GM18498 (cell line): ENCODE results near the gene HMCN1.

Source experiments
- ATAC-seq: cut with Tn5 transposase; IDR thresholded peaks from one replicate; pipeline ENCODE4 v1.9.1; 2021; ENCODE audit warnings: mild to moderate bottlenecking, moderate library complexity; ENCODE audit not compliant: unreplicated experiment

The HMCN1 gene

DNA sequence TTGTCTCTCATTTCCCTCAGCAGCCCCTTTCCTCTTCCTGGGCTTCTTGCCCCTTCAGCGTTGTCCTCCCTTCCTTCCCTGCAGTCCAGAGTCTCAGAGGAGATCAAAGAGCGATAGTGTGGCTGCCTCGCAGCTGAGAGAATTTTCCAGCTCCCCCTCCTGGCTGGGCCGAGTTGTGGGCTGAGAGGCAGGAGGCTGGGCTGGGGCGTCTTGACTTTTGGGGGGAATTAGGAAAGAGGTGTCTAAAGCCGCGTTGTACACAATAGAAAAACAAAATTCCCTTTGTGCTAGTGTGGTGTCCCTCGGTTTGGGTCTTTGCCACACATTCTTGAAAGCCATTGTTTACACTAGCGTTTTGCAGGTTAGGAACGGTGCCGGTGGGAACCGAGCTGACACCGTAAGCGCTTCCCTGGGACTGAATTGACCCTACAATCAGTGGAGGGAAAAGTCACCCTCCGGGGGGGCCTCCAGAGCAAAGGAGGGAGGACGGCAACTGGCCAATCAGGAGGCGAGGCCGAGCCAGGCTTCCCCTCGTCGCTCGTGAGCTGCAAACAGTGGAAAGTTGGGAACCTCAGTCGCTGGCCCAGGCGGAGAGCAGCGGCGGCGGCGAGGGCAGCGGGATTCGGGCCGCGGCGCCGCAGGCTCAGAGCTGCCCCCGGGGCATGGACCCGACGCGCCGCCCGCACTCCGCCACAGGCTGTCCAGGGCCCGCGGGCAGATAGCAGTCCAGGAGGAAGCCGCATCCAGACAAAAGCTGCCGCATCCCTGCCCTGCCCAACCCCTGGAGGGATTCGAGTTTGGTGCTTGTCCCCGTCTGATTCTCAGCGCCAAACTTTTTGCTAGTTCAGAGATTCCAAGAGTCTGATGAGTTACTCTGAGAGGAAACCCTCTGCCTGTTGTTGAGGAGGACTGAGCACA, at the start of gene HMCN1:
TSS of gene HMCN1 (plus strand) at position 574 of the 918 bp plus-strand sequence. CDS start 389 bp downstream, outside the sequence.
- no peak for ATAC-seq

DNA sequence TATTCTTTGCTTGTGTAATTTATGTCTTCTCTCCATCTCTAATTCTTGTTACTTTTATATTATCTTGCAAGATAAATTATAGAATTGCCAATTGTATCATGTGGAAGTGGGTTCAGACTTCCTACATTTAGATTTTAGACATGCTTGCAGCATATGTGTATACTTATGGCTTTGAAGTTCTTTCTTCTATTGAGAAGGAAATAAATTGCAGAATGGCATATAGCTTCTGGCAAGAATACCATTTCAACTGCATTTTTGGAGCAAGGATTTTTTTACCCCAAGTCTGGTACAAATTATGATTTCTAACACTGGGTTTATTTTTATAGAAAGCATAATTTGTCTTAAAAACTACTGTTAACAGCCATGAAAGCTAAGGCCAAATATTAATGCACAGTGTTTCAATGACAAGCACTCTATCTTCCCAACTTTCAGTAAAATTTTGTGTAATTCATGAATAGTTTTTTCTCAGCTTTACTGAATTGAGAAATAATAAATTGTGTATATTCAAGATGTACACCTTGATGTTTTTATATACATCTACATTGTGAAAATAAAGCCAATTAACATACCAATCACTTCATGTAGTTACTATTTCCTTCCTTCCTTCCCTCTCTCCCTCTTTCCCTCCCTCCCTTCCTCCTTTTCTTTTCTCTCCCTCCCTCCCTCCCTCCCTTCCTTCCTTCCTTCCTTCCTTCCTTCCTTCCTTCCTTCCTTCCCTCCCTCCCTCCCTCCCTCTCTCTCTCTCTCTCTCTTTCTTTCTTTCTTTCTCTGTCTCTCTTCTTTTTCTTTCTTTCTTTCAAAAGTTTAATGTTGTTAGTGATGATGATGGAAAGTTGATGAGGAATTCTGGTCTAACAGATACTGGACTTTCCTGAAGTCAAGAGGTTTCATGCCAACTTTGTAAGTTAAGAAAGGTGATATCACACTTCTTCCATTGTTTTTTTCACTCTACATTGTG, 47.1 kb upstream of the HMCN1 start:
- ATAC-seq: no peak

DNA sequence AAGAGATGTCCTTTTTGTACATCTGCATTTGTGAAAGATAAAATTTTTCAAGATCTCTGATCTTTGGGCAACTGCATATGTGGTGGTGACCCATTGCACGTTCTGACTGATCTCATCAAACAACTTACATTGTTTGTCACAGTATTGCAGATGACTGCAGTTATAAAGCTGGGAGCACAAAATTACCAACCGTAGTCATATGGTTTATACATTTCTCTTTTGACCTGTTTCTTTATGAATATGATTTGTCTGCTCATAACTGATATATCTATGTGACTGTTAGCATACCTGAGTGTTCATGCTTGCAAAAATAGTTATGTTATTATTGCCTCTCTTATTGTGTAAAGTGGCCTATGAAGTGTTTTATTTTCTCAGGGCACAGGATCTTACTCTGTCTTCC, 43.7 kb upstream of the HMCN1 start:
- no peak for ATAC-seq

DNA sequence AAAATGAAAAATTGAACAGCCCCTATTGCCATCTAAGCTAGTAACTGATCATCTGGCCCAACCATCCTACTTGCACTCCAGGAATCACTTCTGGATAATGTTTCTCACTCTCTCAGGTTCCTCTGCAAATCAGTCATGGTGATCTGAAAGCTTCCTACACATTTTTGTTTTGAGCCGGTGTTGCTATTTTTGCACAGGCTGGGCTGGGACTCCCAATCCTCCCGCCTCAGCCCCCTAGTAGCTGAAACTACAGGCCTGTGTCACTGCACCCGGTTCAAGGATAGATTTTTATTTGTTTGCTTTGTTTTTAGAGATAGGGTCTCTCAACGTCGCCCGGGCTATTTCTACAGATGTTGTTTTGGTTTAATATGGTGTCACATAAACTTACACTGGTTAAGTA, 40.5 kb upstream of the HMCN1 start:
- peak; percentile 23 for ATAC-seq

DNA sequence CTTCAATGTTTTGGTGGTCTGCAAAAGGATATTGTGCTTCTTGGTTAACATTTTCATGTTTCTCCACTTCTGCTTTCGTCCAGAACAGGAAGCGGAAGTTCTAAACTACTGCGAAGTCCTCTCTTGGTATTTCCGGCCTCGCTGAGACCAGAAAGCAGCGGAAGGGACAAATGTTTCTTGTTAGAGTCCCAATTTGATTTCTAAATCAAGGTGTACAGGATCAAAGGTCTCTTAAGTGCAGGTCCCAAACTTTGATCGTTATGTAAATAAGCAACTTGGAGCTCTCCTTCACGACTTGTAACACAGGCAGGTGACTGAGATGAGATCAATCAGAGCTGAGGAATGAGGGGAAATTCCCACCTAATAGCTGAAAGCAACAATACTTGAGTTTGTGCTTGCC, 40.1 kb upstream of the HMCN1 start:
- ATAC-seq: peak; percentile 95

DNA sequence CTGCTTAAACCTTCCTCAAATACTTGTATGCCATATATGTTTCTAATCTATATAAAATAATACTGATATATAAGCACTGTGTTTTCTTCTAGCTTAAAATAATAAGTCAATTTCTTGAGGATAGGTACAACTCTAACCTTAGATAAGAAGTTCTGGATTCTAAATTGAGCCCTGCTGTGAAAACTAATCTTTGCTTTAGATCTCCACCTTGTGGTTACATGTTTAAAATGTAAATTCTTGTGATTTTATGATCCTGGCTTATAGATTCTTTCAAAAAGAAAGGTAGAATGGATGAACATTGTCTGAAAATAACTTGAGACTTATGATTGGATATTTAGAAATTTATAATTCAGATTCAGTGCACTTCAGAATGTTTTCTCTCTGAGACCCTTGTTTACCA, 38.9 kb upstream of the HMCN1 start:
- ATAC-seq: no peak

DNA sequence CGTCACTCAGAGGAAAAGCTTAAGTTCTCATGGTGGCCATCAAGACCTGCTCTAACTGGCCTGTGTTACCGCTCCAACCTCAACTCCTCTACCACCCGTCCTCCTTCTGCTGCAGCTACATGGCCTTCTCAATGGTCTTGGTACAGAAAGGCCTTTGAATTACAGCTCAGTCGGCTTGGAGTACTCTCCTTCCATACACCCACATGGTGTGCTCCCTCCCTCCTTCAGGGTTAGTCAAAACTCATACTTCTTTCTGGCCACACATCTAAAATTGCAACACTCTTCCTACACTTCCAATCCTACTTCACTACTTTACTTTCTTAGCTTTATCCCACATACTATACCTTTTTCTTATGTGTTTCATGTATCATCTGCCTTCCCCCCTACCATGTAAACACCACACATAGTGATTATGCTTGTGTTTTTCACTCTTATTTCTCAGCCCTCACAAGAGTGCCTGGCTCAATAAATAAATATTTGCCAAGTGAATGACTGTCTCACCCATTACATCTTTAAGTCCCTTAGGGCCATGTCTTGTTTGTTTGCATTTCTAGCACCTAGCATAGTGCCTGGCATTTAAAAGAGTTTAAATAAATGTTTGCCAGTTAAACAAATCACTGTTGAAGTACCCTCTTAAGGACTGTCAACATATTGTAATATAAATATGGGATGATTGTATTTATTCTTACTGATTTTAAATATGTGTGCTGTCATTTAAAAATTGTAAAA, 37.6 kb upstream of the HMCN1 start:
- ATAC-seq: no peak

DNA sequence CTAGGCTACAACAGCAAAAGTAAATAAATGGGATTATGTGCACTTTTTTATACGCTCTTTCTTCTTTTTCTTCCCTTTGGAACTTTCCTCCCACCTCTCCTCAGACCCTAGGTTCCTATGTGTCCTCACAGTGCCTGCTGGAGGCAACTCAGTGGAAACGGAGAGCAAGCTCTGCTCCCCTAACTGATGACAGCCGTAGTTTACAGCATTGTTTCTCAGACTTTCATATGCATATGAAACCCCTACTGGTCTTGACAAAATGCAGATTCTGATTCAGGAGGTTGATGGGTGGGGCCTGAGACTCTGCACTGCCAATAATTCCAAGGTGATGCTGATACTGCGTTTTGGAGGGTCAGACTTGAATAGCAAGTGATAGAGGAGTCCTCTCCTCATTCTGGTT, 34.3 kb upstream of the HMCN1 start:
- ATAC-seq: no peak

DNA sequence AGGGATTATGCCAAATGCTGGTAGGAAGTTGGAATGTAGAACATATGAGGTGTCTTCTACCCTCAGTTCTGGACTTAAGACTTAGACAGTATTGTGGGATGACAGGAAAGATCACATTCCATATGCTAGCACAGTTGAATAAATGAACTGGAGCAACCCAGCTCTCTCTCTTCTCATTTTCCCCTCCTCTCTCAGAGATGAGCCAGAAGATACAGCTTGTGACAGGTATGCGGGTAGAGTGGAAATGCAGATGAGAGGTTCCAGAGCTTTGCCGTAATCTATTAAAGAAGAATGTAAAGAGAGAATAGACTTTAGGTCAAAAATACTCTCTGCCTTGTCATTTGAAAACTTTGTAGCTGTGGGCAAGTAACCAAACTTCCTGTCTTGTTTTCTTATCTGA, 32.5 kb upstream of the HMCN1 start:
- ATAC-seq: no peak

DNA sequence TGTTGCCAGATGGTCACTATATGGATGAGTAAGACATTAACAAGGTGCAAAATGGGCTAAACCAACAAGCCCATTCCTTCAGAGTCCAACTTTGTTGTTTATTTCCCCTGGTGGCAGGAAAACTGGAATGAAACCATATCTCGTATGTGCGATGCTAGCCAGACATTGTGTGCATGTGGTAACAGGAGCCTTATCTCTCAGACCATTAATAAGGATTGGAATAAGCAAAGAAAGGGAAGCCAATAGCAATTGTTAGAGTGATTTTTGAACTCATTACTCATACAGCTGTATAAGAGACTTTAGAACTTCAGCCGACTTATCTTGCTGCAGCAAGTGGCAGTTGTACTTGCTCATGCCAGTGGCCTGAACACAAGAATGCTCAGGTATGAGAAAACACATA, 30.0 kb upstream of the HMCN1 start:
- no peak for ATAC-seq

DNA sequence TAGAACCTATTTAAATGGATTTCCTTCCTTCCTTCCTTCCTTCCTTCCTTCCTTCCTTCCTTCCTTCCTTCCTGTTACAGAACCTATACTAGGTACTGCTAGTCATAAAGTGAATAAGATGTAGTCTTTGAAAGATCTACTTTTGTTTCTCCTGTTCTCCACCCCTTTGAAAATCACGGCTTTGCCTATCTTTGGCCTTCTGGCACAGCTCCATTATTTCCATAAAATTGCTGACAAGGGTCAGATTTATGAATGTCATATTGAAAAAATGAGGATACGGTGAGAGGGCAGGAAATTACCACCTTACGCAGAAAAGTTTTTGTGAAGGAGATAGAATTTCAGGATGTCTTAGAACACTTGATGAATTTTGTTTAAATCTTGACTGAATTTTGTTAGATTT, 18.1 kb upstream of the HMCN1 start:
- no peak for ATAC-seq

DNA sequence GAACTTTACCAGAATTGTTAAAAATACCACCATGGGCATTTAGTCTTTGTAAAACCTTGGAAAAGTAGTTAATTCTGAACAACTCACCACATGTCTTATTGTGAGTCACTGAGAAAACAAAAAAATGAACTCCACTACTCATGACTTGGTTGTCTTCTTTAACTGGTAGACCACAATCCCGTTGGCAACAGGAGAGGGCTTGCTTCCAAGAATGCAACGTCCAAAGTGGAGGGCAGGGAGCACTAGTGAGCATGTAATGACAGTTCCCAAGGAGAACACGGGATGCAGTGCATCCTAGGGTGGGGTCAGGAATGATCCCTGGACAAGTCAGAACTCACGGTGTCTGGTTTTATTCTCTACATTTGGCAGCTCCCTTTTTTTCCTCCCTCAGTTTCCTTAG, 15.2 kb upstream of the HMCN1 start:
- ATAC-seq: no peak

DNA sequence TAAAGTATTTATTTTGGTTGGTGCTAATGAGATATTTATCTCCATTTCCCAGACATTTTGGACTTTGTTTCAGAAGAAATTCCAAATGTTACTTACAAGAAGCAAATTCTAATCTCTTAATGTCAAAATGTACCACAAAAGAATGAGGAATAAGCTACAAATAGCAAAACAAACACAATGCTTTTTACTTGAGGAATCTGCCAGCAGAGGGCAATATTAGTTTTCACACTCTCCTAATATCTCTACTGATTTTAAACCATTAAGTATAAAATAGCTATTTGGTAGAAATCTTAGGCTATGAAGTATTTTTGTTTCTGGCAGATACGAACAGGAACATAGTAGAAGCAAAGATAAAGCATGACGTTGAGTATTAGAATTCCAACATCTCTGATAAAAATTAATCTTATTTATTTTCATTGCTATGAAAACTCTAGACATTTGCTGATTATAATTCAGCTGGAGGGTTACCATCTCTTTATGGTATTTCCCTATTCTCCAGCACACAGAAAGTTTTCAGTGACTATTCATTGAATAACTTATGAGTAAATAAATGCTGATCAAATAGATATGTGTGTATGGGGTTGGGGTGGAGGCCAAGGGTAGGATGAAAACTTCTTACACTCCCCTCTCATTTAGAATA, 13.4 kb upstream of the HMCN1 start:
- no peak for ATAC-seq

DNA sequence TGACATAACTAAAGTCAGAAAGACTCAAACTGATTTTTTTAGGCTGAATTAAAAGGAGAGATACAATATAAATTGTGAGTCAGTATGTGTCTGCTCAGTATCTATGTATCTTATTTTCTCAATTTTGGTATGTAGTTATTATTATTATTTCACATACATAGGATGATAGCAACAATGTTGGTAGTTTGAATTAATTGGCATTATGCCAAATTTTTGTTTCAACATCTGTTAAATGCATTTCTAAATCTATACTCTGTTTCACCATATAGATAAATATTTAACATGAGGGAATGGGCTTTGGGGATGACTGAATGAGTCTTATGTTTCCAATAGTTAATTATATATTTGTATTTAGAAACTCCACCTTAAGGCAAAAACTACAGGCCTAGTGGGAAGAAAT, 12.6 kb upstream of the HMCN1 start:
- ATAC-seq: no peak

DNA sequence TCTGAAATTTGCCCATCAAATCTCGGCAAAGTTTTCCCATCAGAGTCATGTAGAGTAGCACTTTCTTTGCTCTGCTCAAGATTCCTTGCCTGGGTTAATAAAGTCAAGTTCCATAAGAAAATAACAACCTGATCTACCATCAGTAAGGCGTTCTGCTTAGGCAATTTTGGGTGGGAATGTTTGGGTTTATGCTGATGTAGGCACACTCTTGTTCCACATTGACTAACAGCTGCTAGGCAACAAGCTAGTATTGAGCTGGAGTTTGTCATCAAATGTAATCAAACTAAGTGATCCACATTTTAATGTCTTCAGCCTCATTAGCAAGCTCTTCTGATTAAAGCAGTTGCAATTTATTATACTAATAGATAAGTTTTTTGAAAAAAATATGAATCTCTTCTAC, 12.1 kb upstream of the HMCN1 start:
- ATAC-seq: no peak

DNA sequence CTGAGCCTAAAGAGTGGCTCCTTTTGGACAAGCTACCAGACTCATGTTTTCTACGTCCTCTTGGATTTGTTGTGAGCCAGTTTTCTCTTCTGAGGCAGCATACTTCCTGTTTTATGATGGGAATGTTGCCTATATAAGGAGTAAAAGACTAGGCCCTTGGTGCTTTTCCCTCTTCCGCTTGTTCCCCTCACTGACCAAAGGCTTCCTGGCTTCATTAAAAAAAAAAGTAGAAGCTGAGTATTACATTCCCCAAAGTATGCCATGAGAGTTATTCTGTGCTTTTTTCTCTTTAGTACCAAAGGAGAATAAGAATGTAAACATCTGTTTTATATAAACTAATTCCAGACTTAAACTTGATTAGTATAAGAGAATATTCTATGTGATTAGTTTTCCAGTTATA, 6.5 kb upstream of the HMCN1 start:
- no peak for ATAC-seq

DNA sequence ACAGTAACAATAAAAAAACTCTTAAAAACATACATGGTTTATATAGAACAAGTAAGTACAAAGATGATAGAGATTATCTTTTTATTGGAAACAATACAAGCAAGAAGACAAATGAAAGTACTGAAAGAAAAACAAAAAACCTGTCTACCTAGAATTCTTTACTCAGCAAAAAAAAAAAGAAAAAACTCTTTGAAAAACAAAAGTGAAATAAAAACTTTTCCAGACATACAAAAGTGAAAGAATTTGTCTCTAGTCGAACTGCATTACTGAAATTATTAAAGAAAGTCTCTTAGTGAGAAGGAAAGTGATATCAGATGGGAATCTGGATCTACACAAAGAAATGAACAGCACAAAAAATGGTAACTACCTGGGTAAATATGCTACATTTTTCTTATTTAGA, 2.7 kb upstream of the HMCN1 start:
- no peak for ATAC-seq

DNA sequence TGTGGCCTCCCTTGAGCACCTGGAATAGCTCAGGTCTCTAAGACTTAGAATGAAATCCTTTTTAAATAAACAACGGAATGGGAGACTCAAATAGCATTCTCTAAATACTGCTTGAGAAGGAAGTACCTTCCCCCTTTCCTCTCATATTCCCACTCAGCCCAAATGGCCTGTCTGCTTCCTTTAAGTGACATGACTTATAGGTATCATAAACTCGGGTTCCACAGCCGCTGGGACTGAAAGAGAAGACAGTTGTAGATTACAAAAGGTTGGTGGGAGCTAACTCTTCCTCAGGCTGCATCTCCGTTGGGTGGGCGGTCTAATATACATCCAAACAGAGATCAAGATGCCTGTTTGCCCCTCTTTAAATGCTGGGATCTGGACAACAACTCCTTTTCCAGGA, 1.2 kb upstream of the HMCN1 start:
- no peak for ATAC-seq

DNA sequence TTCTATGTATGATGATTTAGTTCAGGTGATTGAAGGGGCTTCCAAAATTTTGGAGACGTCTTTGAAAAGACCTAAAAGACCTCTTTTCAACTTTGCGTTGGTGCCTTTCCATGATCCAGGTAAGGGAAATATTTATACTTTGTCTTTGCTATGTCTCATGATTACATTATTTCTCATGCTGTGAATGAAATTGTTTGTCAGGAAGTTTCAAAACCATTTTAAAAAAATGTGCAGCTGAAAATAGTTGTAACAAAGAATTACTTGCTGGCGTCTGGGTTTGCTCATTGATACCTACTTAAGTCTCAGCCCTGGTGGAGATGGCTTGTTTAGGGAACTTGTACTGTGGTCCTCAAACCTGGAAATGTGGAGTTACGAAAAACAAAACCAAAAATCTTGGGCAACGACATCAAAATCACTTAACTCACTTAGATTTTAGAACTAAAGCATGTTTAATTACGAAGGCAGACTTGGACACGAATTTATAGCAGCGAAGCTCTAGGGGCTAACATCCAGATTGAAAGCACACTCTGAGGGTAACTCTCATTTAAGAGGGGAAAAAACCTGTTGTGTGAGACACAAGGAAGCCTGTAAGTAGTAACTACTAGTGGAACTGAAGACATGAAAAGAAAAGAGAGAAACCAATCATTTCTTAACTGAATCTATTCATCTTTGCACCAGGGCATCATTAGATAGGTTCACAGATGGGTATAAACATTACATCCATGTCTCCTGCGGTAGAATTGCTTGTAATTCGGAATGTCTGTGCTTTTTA, 924 bp downstream of the HMCN1 start:
- ATAC-seq: no peak

DNA sequence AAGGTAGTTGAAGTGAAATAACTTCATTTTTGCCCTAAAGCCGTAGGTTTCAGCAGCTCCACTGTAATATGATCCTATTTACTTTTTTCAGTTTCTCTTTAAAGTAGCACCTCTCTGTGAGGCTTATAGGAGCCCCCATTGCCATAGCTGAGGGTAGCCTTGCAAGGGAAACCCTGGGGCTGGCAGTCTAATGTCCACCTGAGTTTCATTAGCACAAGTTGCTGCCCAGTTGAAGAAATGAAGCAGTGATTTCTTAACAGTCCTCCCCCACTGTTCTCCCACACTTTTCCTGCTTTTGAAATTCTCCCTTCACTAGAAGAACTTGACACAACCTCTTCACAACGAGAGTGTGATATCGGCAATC, 1.5 kb downstream of the HMCN1 start:
- no peak for ATAC-seq
